ENCODE measurements around the gene CTDSP2.

CTDSP2 gene

DNA sequence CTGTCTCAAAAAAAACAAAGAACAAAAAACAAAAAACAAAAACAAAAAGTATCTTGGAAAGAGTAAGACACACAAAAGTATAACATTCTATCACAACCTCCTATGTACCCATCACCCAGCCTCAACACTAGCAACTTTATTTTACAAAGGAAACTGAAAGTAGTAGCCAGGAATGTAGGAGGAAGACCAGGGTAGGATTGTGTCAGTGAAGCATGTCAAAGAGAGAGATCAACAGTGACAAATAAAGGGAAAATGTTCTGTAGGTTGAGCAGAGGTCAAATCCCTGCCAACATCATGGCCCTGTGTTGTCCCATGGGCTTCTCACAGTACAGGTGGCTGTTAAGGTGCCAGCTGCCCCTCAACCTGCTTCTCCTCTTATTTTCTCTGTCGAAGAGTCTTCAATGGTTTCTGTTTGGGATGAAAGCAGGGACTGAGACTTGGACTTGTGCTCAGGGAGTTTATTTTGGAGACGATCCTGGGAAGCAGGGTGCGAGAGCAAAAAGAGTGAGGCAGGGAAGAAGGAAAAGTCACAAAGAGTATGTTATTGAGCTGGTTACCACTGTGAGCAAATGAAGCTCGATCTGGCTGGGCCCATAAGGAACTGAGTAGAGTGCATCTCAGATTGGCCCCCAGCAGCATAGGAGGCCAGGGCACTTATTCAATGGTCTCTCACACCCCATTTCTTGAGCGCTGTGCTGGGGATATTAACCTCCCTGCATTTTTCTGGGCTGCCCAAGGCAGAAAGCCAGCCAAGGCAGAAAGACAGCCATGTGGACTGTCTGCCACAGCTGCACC is 29.4 kb upstream of the CTDSP2 start:
- TF ChIP-seq, protein P1, sequence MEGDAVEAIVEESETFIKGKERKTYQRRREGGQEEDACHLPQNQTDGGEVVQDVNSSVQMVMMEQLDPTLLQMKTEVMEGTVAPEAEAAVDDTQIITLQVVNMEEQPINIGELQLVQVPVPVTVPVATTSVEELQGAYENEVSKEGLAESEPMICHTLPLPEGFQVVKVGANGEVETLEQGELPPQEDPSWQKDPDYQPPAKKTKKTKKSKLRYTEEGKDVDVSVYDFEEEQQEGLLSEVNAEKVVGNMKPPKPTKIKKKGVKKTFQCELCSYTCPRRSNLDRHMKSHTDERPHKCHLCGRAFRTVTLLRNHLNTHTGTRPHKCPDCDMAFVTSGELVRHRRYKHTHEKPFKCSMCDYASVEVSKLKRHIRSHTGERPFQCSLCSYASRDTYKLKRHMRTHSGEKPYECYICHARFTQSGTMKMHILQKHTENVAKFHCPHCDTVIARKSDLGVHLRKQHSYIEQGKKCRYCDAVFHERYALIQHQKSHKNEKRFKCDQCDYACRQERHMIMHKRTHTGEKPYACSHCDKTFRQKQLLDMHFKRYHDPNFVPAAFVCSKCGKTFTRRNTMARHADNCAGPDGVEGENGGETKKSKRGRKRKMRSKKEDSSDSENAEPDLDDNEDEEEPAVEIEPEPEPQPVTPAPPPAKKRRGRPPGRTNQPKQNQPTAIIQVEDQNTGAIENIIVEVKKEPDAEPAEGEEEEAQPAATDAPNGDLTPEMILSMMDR (IDR thresholded peaks at IDR 0.05): no peak
- Histone ChIP-seq H3K27me3 (no peaks in the 10 kb centered on the region), H3K4me1 (ENCODE audit: control insufficient read depth in 1 of 2, insufficient read depth in 1 of 2, low read depth in 1 of 2, low read length in 1 of 2) (peaks cover 6 to 8% of the 10 kb centered on the region in 2 experiments), H3K9me3 (no peaks in the 10 kb centered on the region), H3K4me3 (ENCODE audit: low read depth in 1 of 2, low read length in 1 of 2) (no peak overlapping the region), H3K27ac (no peak overlapping the region), H3K36me3 (no peaks in the 10 kb centered on the region)

GRCh38 chr12:57874166-57875108 is 27.9 kb upstream of the CTDSP2 start:
- TF ChIP-seq, protein P1 (IDR thresholded peaks at IDR 0.05): no peak

GRCh38 chr12:57872362-57872761 is 25.8 kb upstream of the CTDSP2 start:
- TF ChIP-seq, protein P1 (IDR thresholded peaks at IDR 0.05): no peak
- H3K4me3 ChIP-seq (ENCODE audit: low read depth in 1 of 2, low read length in 1 of 2): no peak overlapping the region
- peaks cover 6 to 8% of the 10 kb centered on the region in 2 experiments for H3K4me1 ChIP-seq (ENCODE audit: control insufficient read depth in 1 of 2, insufficient read depth in 1 of 2, low read depth in 1 of 2, low read length in 1 of 2)
- H3K27me3 ChIP-seq: no peaks in the 10 kb centered on the region
- H3K27ac ChIP-seq: no peak overlapping the region
- H3K9me3 ChIP-seq: no peaks in the 10 kb centered on the region
- H3K36me3 ChIP-seq: no peaks in the 10 kb centered on the region

More at GRCh38 chr12:57874166-57875108, 27.9 kb upstream of the CTDSP2 start:
- Histone ChIP-seq H3K27ac (no peak overlapping the region), H3K4me3 (ENCODE audit: low read depth in 1 of 2, low read length in 1 of 2) (no peak overlapping the region), H3K4me1 (ENCODE audit: control insufficient read depth in 1 of 2, insufficient read depth in 1 of 2, low read depth in 1 of 2, low read length in 1 of 2) (peaks cover 6 to 8% of the 10 kb centered on the region in 2 experiments), H3K36me3 (no peaks in the 10 kb centered on the region), H3K27me3 (no peaks in the 10 kb centered on the region), H3K9me3 (no peaks in the 10 kb centered on the region)

DNA sequence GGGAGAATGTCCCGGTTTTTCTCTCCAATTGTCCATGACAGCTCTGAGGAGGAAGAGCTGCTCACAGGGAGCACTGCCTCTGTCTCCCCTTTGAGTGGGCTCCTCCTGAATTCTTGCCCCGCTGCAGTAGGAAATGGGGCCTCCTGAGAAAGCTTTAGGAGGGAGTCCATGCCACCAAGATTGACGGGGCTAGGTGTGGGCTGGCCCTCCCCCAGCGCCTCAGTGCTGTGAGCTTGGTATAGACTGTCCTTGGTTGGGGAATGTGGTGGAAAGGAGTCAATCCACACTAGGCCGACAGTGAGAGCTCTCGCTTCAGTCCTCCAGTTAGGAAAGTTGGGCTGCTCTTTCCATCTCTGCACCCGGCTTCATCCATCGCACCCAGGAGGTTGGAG is 23.4 kb upstream of the CTDSP2 start:
- no peak overlapping the region for H3K27ac ChIP-seq
- no peaks in the 10 kb centered on the region for H3K36me3 ChIP-seq
- H3K9me3 ChIP-seq: no peaks in the 10 kb centered on the region
- H3K4me1 ChIP-seq (ENCODE audit: control insufficient read depth in 1 of 2, insufficient read depth in 1 of 2, low read depth in 1 of 2, low read length in 1 of 2): peaks cover 14 to 17% of the 10 kb centered on the region in 2 experiments
- TF ChIP-seq, protein P1 (IDR thresholded peaks at IDR 0.05): no peak
- H3K4me3 ChIP-seq (ENCODE audit: low read depth in 1 of 2, low read length in 1 of 2): no peak overlapping the region
- H3K27me3 ChIP-seq: peaks cover 9% of the 10 kb centered on the region

- Histone ChIP-seq H3K27ac (no peak overlapping the region), H3K9me3 (no peaks in the 10 kb centered on the region), H3K36me3 (no peaks in the 10 kb centered on the region)
Measured at GRCh38 chr12:57869298-57869926, 22.9 kb upstream of the CTDSP2 start.

More at GRCh38 chr12:57869298-57869926, 22.9 kb upstream of the CTDSP2 start:
- Histone ChIP-seq H3K4me3 (ENCODE audit: low read depth in 1 of 2, low read length in 1 of 2) (no peak overlapping the region), H3K27me3 (peaks cover 14% of the 10 kb centered on the region), H3K4me1 (ENCODE audit: control insufficient read depth in 1 of 2, insufficient read depth in 1 of 2, low read depth in 1 of 2, low read length in 1 of 2) (peaks cover 16 to 18% of the 10 kb centered on the region in 2 experiments)
- TF ChIP-seq, protein P1 (IDR thresholded peaks at IDR 0.05): no peak

Measured in neutrophil (primary cell).